HG02981 (cell line): Measurements from ENCODE around the gene SIK2.
A peak's percentile ranks its signal among the peaks of the same experiment; 100 is the strongest.
"Not testable (repeated sequence)": the region's sequence is repeated elsewhere in the genome, so short reads cannot be mapped to it uniquely, and the experiment has no call there.

ENCODE experiments used
- ATAC-seq: cut with Tn5 transposase; IDR thresholded peaks from one replicate; pipeline ENCODE4 v1.9.1; 2021; ENCODE audit warnings: mild to moderate bottlenecking, moderate library complexity; ENCODE audit not compliant: unreplicated experiment

Gene SIK2

GRCh38 chr11:111748035-111748804 is 146.0 kb downstream of the SIK2 start:
- no peak for ATAC-seq

- ATAC-seq, result no peak
Measured at GRCh38 chr11:111749646-111750045, 147.4 kb downstream of the SIK2 start.

- ATAC-seq, result no peak
Measured at GRCh38 chr11:111756097-111756496, 153.8 kb downstream of the SIK2 start.

- ATAC-seq, result no peak
Measured at GRCh38 chr11:111759376-111759775, 157.1 kb downstream of the SIK2 start.

- ATAC-seq, result no peak
Measured at GRCh38 chr11:111759778-111760407, 157.6 kb downstream of the SIK2 start.

- no peak for ATAC-seq
Measured at GRCh38 chr11:111761036-111761435, 158.8 kb downstream of the SIK2 start.

GRCh38 chr11:111762526-111762925 is 160.3 kb downstream of the SIK2 start:
- ATAC-seq, result no peak

- ATAC-seq, result no peak
Measured at GRCh38 chr11:111762981-111763643, 160.9 kb downstream of the SIK2 start.

- no peak for ATAC-seq
Measured at GRCh38 chr11:111764621-111765020, 162.4 kb downstream of the SIK2 start.

- ATAC-seq, result peak; percentile 30
Measured at GRCh38 chr11:111765320-111765983, 163.2 kb downstream of the SIK2 start.

GRCh38 chr11:111765984-111766833 is 164.0 kb downstream of the SIK2 start, which contains the start of gene PPP2R1B:
Gene PPP2R1B (minus strand): TSS chr11:111766389. CDS start chr11:111766361, 28 bp downstream.
- ATAC-seq, result peak; percentile 86

- ATAC-seq, result peak; percentile 9
Measured at GRCh38 chr11:111766834-111767142, 164.5 kb downstream of the SIK2 start.

GRCh38 chr11:111770581-111771134 is 168.4 kb downstream of the SIK2 start:
- no peak for ATAC-seq

- ATAC-seq, result not testable (repeated sequence)
Measured at GRCh38 chr11:111771205-111771604, 169.0 kb downstream of the SIK2 start.

- no peak for ATAC-seq
Measured at GRCh38 chr11:111772535-111772934, 170.3 kb downstream of the SIK2 start.

GRCh38 chr11:111774955-111775710 is 172.9 kb downstream of the SIK2 start:
- ATAC-seq, result no peak

- ATAC-seq, result peak; percentile 95
Measured at GRCh38 chr11:111776398-111777093, 174.3 kb downstream of the SIK2 start.

- peak; percentile 61 for ATAC-seq
Measured at GRCh38 chr11:111777094-111778046, 175.1 kb downstream of the SIK2 start.
